Spleen (tissue), 11 donors: ENCODE results near the gene FSTL4. TPM values are rescaled to one million over a fixed set of nuclear protein-coding genes. Genes with fewer than 3 reads are reported as not detected.
A peak's percentile ranks its signal among the peaks of the same experiment; 100 is the strongest.

Experiments used
- DNase-seq: peaks from one replicate; pipeline ENCODE4 v3.0.0-alpha.2; 2020
- H3K27ac ChIP-seq, 8 donors: fragments of 200-600 bp; sonication (generic) in 7 of 8; 1 replicate in 4 of 8; 2 replicates in 4 of 8; pipeline versions ENCODE4 v1.5.0 to v1.8.0; 2016 to 2021; ENCODE audit warnings: inconsistent platforms in 4 of 8, mild to moderate bottlenecking in 4 of 8, moderate library complexity in 1 of 8
- H3K27me3 ChIP-seq, 7 donors: fragments of 200-600 bp; sonication (generic) in 6 of 7; replicated peaks in 1 of 7; 1 replicate in 4 of 7; 2 replicates in 3 of 7; pipeline versions ENCODE4 v1.5.0 to v1.8.0; 2016 to 2021; ENCODE audit warnings: inconsistent platforms in 3 of 7, mild to moderate bottlenecking in 1 of 7
- H3K36me3 ChIP-seq, 6 donors: fragments of 200-600 bp; sonication (generic) in 5 of 6; 1 replicate in 4 of 6; 2 replicates in 2 of 6; pipeline versions ENCODE4 v1.5.0 to v1.8.0; 2016 to 2021; ENCODE audit warnings: inconsistent platforms in 2 of 6
- H3K4me1 ChIP-seq, 6 donors: fragments of 200-600 bp; sonication (generic) in 5 of 6; 1 replicate in 3 of 6; 2 replicates in 3 of 6; pipeline versions ENCODE4 v1.5.0 to v1.8.0; 2016 to 2021; ENCODE audit warnings: inconsistent platforms in 3 of 6
- H3K4me3 ChIP-seq, 8 donors: fragments of 200-600 bp; sonication (generic) in 7 of 8; 1 replicate in 4 of 8; 2 replicates in 4 of 8; pipeline versions ENCODE4 v1.5.0 to v1.8.0; 2016 to 2021; ENCODE audit warnings: inconsistent platforms in 4 of 8, mild to moderate bottlenecking in 4 of 8, moderate library complexity in 2 of 8
- H3K9me3 ChIP-seq, 8 donors: fragments of 200-600 bp; sonication (generic) in 7 of 8; 1 replicate in 4 of 8; 2 replicates in 4 of 8; pipeline versions ENCODE4 v1.5.0 to v1.8.0; 2016 to 2021; ENCODE audit warnings: inconsistent platforms in 4 of 8
- POLR2A ChIP-seq, 3 donors: fragments of 450-650 bp; IDR thresholded peaks; one replicate each; pipeline ENCODE4 v1.5.1; 2017; ENCODE audit warnings: antibody characterized with exemption in 3 of 3, mild to moderate bottlenecking in 1 of 3
- POLR2AphosphoS5 ChIP-seq, 3 donors: sonication (generic); formaldehyde crosslinking; IDR thresholded peaks; one replicate each; pipeline ENCODE4 v1.5.1; 2017; ENCODE audit warnings: antibody characterized with exemption in 3 of 3
- WGBS, 5 donors: extraction: QIAGEN DNeasy Blood & Tissue Kit in 3 of 5; methylation state at CpG; one replicate each; pipeline versions ENCODE4 v1.1.5 to v1.1.7; 2013 to 2018; 5-methylcytosine and 5-hydroxymethylcytosine counted together
- intact Hi-C: fragments of 100-400 bp; cut with DNase I; formaldehyde crosslinking; loops from one replicate; pipeline ENCODE4 v1.15.0; 2023; ENCODE audit warnings: low total_unique reads
- polyA plus RNA-seq, 3 donors: library from polyadenylated mRNA; stranded (reverse); fragments of 200-250 nt; gene quantifications; one replicate each; pipeline ENCODE4 v1.2.1, GENCODE V29; 2013
- total RNA-seq, 7 donors: library from RNA; depleted of rRNA in 3 of 7; stranded (reverse); fragments of >200 nt in 3 of 7; fragmentation: NEBNext Ultra II Directional in 4 of 7; extraction: Animal tissue kit (Norgen Biotek cat#: 25700) in 4 of 7; gene quantifications; one replicate each; pipeline versions ENCODE4 v1.1.0 to v1.2.1, GENCODE V29; 2016 to 2021
- TF ChIP-seq, protein P1 (sequence below), 11 experiments: fragments of 200-600 bp in 7 of 11; fragments of 450-650 bp in 4 of 11; sonication (generic) in 4 of 11; IDR thresholded peaks in 8 of 11; conservative IDR thresholded peaks in 3 of 11; 1 replicate in 7 of 11; 2 replicates in 4 of 11; pipeline versions ENCODE4 v1.4.0 to v1.8.0; 2016 to 2021; ENCODE audit warnings: antibody characterized with exemption in 11 of 11, inconsistent platforms in 4 of 11, mild to moderate bottlenecking in 1 of 11
- donor health status: healthy with polysubstance abuse.
- donor health status: DM: no; HTN: no; CAD: no; lungs with moderate emphysema.
- donor health status: DM: no; HTN: no; CAD: no.
- donor health status: Bipolar disorder and iron deficiency.
- donor health status: healthy.
- donor health status: DM: no; HTN: no; CAD: no.
- donor health status: DM: yes; HTN: yes; CAD: no.

The FSTL4 gene
- total and polyA plus RNA-seq, 10 donors = under 0.01 to 1.0 (median 0.37) TPM; not detected in 4

DNA sequence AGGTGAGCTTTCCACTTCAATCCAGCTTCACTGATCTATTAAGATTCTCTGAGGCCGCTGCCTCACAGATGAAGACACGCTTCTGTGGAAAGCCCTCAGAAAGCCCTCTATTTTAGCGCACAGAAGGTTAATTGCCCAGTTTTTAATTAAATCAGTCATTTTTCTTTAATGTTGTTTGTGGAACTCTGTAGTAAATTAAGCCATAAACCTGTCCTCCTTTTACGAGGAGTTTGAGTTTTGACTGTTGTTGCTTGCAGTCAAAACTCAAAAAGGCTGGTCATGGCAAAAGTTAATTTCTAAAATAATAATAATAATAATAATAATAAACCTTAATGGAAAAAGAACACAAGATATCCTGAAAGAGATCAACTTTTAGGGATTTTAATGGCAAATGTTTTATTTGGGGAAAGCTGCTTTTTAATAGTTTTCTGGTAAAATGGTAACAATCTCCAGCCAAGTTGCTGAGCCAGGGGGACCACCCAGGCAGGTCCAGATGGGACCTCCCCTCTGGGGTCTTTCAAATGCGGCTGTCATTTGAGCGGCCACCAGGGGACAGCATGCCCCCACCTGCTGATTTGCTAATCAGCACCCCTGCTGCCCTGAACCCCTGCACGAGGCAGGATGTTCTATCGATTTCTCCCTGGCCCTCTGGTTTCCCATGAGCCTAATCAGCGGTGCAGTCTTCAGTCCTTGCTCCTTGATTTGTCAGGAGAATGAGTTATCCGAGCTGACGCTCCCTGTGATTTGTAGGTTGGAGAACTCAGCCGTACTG, 247.2 kb downstream of the FSTL4 start:
- WGBS, 5 donors = 58 to 72% (median 63%) methylated on average over 12 of the region's 12 CpGs
- intact Hi-C loops = no loop called here
- TF ChIP-seq, protein P1, sequence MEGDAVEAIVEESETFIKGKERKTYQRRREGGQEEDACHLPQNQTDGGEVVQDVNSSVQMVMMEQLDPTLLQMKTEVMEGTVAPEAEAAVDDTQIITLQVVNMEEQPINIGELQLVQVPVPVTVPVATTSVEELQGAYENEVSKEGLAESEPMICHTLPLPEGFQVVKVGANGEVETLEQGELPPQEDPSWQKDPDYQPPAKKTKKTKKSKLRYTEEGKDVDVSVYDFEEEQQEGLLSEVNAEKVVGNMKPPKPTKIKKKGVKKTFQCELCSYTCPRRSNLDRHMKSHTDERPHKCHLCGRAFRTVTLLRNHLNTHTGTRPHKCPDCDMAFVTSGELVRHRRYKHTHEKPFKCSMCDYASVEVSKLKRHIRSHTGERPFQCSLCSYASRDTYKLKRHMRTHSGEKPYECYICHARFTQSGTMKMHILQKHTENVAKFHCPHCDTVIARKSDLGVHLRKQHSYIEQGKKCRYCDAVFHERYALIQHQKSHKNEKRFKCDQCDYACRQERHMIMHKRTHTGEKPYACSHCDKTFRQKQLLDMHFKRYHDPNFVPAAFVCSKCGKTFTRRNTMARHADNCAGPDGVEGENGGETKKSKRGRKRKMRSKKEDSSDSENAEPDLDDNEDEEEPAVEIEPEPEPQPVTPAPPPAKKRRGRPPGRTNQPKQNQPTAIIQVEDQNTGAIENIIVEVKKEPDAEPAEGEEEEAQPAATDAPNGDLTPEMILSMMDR (IDR thresholded peaks at IDR 0.05 in 8 of 11, conservative IDR thresholded peaks at IDR 0.05 in 3 of 11) = peak in 1 of 11 experiments; percentile 8
- no peak for TF ChIP-seq POLR2AphosphoS5 (IDR thresholded peaks at IDR 0.05)
- no peak for TF ChIP-seq POLR2A (IDR thresholded peaks at IDR 0.05)

DNA sequence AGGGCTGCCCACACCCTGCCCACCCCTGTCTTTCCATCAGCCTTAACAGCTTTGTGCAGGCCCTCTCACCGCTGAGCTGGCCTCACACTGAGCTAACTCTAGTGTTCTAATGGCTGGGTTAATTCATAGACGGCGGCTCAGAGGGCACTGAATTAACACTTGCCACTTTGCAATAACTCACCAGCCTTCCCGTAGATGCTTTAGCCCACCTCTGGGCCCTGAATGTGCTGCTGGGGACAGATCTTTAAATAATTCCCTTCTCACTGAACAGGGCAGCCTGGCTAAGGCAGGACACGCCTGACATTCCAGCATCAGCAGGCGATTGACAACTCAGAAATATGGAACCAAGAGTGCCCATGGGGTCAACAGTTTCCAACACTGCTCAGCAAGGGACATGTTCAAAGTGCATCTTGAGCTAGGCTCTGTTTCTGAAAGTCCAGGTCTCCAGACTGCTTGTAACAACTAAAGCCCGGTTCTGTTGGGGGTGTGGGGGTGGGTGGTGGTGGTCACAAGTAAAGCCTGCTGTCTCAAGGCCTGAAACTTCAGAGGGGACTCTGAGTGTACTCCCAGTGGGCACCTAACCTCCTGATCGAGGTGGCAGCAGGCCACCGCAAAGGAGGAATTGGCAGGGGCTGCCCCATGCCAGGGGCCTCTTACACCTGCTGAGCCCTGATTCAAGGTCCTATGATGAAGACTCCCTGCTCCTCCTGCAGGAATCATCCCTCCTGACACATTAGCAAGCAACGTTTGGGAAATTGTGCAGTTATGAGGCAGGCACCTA, 248.3 kb downstream of the FSTL4 start:
- no peak for TF ChIP-seq POLR2A (IDR thresholded peaks at IDR 0.05)
- TF ChIP-seq, protein P1 (IDR thresholded peaks at IDR 0.05 in 8 of 11, conservative IDR thresholded peaks at IDR 0.05 in 3 of 11) = no peak
- TF ChIP-seq POLR2AphosphoS5 (IDR thresholded peaks at IDR 0.05) = no peak
- intact Hi-C loops = no loop called here

More for the DNA sequence above, 247.2 kb downstream of the FSTL4 start:
- no peak overlapping the region for H3K27ac ChIP-seq
- H3K27me3 ChIP-seq = no peaks in the 10 kb centered on the region
- no peaks in the 10 kb centered on the region for H3K9me3 ChIP-seq
- H3K36me3 ChIP-seq = no peaks in the 10 kb centered on the region
- H3K4me1 ChIP-seq = no peaks in the 10 kb centered on the region
- no peak overlapping the region for H3K4me3 ChIP-seq
- DNase-seq = no peak

DNA sequence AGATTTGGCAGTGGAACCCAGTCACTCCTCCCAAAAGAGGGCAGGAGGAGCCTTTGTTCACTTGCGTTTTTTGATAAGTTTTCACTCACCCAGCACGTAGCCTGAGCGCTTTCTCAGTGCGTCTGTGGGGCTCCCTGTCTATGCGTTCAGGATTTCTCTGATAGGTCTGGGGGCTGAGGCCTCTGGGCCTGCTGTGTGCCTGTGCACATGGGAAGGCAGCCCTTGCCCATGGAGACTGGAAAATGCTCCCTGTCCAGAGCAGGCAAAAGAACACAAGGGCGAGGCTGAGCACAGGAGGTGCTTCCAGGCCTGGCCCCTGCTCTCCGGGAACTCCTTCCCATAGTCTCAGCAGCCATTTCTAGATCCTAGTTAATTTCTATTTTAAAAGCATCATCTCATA, 249.9 kb downstream of the FSTL4 start:
- Histone ChIP-seq H3K27ac (no peak overlapping the region), H3K4me1 (no peaks in the 10 kb centered on the region), H3K4me3 (no peak overlapping the region), H3K36me3 (no peaks in the 10 kb centered on the region), H3K9me3 (no peaks in the 10 kb centered on the region), H3K27me3 (no peaks in the 10 kb centered on the region)
- 87 to 93% (median 91%) methylated on average over 7 of the region's 7 CpGs for WGBS, 5 donors
- intact Hi-C loops = no loop called here
- DNase-seq = no peak
- TF ChIP-seq POLR2AphosphoS5 (IDR thresholded peaks at IDR 0.05) = no peak
- TF ChIP-seq, protein P1 (IDR thresholded peaks at IDR 0.05 in 8 of 11, conservative IDR thresholded peaks at IDR 0.05 in 3 of 11) = no peak
- TF ChIP-seq POLR2A (IDR thresholded peaks at IDR 0.05) = no peak

More for the DNA sequence above, 248.3 kb downstream of the FSTL4 start:
- Histone ChIP-seq H3K9me3 (no peaks in the 10 kb centered on the region), H3K4me3 (no peak overlapping the region), H3K4me1 (no peaks in the 10 kb centered on the region), H3K27ac (no peak overlapping the region), H3K36me3 (no peaks in the 10 kb centered on the region), H3K27me3 (no peaks in the 10 kb centered on the region)
- 75 to 88% (median 76%) methylated on average over 8 to 10 of the region's 10 CpGs for WGBS, 5 donors
- DNase-seq = no peak

DNA sequence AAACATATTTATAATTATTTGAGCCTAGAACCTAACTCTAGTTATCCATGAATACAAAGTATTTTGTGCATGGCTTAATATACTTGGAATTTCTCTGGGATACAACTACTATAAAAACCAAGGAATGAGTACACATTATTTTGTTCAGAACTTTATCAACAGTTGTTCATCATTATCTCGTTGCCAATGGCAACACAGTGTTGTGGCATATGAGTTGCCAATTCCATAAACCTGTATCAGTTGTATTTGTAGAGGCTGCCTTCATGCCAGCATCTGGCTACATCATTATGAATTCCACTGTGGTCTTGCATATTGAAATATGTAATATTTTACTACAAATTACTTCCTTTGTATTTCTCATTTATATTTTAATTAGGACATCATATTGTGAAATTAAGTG, 250.4 kb downstream of the FSTL4 start:
- WGBS, 5 donors = 78 to 92% (median 85%) methylated on average over 1 of the region's 1 CpG
- no peak for DNase-seq
- intact Hi-C loops = no loop called here

More for the DNA sequence above, 250.4 kb downstream of the FSTL4 start:
- no peaks in the 10 kb centered on the region for H3K9me3 ChIP-seq
- no peaks in the 10 kb centered on the region for H3K4me1 ChIP-seq
- H3K4me3 ChIP-seq = no peak overlapping the region
- H3K36me3 ChIP-seq = no peaks in the 10 kb centered on the region
- no peaks in the 10 kb centered on the region for H3K27me3 ChIP-seq
- no peak for TF ChIP-seq POLR2A (IDR thresholded peaks at IDR 0.05)
- TF ChIP-seq, protein P1 (IDR thresholded peaks at IDR 0.05 in 8 of 11, conservative IDR thresholded peaks at IDR 0.05 in 3 of 11) = no peak
- no peak for TF ChIP-seq POLR2AphosphoS5 (IDR thresholded peaks at IDR 0.05)
- no peak overlapping the region for H3K27ac ChIP-seq
